Measurements from ENCODE around the gene C1QTNF2. TPM values are rescaled to one million over a fixed set of nuclear protein-coding genes. Genes with fewer than 3 reads are reported as not detected.

Gene C1QTNF2
- total and polyA plus RNA-seq, 4 donors, result 0.17 to 0.37 (median 0.23) TPM

DNA sequence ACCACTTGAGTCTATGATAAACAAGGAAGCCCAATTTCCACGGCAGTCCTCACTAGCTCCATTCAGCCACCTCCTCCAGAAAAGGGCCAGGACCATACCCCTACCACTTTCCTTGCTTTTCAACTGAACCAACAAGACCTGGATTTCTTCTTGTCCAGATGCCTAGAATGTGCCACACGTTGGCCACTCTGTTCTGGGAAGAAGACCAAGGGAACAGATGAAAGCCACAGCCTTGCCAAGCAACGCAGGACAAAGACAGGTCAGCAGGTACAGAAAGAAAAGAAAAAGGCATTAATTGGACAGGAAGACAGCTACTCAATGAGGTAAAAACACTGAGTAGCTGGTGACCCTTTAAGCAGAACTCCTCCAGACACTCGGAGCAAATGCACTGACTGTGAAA, 60.3 kb downstream of the C1QTNF2 start:
- H3K27ac ChIP-seq (ENCODE audit: low read depth in 1 of 2, low read length in 2 of 2), result no peak overlapping the region
- H3K4me3 ChIP-seq (ENCODE audit: low read depth in 1 of 3, low read length in 3 of 3), result no peak overlapping the region
- TF ChIP-seq, protein P1, sequence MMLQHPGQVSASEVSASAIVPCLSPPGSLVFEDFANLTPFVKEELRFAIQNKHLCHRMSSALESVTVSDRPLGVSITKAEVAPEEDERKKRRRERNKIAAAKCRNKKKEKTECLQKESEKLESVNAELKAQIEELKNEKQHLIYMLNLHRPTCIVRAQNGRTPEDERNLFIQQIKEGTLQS (IDR thresholded peaks at IDR 0.05), result no peak
- TF ChIP-seq HNF4A (conservative IDR thresholded peaks at IDR 0.05) (no peak), RXRA (IDR thresholded peaks at IDR 0.05) (no peak), JUND (IDR thresholded peaks at IDR 0.05) (no peak), SP1 (IDR thresholded peaks at IDR 0.05) (no peak), HNF4G (IDR thresholded peaks at IDR 0.05) (no peak), FOXA1 (IDR thresholded peaks at IDR 0.05) (no peak), GABPA (IDR thresholded peaks at IDR 0.05 in 1 of 2, conservative IDR thresholded peaks at IDR 0.05 in 1 of 2) (no peak), FOXA2 (IDR thresholded peaks at IDR 0.05) (no peak), TAF1 (conservative IDR thresholded peaks at IDR 0.05) (no peak)
- TF ChIP-seq, protein P2, sequence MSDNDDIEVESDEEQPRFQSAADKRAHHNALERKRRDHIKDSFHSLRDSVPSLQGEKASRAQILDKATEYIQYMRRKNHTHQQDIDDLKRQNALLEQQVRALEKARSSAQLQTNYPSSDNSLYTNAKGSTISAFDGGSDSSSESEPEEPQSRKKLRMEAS (IDR thresholded peaks at IDR 0.05), result no peak
- TF ChIP-seq, protein P3, sequence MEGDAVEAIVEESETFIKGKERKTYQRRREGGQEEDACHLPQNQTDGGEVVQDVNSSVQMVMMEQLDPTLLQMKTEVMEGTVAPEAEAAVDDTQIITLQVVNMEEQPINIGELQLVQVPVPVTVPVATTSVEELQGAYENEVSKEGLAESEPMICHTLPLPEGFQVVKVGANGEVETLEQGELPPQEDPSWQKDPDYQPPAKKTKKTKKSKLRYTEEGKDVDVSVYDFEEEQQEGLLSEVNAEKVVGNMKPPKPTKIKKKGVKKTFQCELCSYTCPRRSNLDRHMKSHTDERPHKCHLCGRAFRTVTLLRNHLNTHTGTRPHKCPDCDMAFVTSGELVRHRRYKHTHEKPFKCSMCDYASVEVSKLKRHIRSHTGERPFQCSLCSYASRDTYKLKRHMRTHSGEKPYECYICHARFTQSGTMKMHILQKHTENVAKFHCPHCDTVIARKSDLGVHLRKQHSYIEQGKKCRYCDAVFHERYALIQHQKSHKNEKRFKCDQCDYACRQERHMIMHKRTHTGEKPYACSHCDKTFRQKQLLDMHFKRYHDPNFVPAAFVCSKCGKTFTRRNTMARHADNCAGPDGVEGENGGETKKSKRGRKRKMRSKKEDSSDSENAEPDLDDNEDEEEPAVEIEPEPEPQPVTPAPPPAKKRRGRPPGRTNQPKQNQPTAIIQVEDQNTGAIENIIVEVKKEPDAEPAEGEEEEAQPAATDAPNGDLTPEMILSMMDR (IDR thresholded peaks at IDR 0.05; ENCODE audit: low read depth, low read length, missing input control), result no peak
- TF ChIP-seq, protein P4, sequence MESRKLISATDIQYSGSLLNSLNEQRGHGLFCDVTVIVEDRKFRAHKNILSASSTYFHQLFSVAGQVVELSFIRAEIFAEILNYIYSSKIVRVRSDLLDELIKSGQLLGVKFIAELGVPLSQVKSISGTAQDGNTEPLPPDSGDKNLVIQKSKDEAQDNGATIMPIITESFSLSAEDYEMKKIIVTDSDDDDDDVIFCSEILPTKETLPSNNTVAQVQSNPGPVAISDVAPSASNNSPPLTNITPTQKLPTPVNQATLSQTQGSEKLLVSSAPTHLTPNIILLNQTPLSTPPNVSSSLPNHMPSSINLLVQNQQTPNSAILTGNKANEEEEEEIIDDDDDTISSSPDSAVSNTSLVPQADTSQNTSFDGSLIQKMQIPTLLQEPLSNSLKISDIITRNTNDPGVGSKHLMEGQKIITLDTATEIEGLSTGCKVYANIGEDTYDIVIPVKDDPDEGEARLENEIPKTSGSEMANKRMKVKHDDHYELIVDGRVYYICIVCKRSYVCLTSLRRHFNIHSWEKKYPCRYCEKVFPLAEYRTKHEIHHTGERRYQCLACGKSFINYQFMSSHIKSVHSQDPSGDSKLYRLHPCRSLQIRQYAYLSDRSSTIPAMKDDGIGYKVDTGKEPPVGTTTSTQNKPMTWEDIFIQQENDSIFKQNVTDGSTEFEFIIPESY (IDR thresholded peaks at IDR 0.05), result no peak
- H3K9ac ChIP-seq (ENCODE audit: low read depth in 1 of 2, low read length in 2 of 2), result no peak overlapping the region
- peaks cover 0 to 11% (median 2%) of the 10 kb centered on the region in 4 donors for H3K4me1 ChIP-seq (ENCODE audit: control insufficient read depth in 4 of 4, insufficient read depth in 4 of 4, low read length in 3 of 4)
- H3K9me3 ChIP-seq (ENCODE audit: control insufficient read depth in 4 of 4, low read length in 3 of 4), result no peaks in the 10 kb centered on the region
- H3K27me3 ChIP-seq (ENCODE audit: control insufficient read depth in 4 of 4, insufficient read depth in 4 of 4, low read length in 3 of 4), result peaks cover 0 to 9% (median 2%) of the 10 kb centered on the region in 4 donors
- no peaks in the 10 kb centered on the region for H3K36me3 ChIP-seq (ENCODE audit: control insufficient read depth in 4 of 4, insufficient read depth in 3 of 4, low read depth in 1 of 4, low read length in 3 of 4)
- no peak for DNase-seq (ENCODE audit: low spot score)
- WGBS, result 78% methylated on average over 4 of the region's 4 CpGs

DNA sequence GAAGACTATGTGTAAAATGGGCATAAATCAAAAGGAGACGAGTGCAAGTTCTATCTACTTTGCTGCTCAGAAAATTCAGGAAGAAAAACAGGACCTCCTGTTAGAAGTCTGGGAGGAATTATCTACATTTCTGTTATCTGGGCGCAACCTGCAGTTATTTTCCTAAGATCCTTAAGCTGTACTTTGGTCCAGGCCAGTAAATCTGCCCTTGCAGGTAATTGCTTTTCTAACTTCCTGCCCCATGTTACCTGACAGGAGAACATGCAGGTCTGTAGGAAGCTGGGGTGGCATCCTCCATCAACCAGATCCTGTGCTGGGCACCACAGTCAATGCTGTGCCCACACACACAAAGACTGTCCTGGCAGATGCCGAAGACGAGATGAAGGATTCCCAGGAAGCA, 63.7 kb downstream of the C1QTNF2 start:
- TF ChIP-seq FOXA1 (IDR thresholded peaks at IDR 0.05) (no peak), RXRA (IDR thresholded peaks at IDR 0.05) (no peak), RAD21 (IDR thresholded peaks at IDR 0.05) (no peak), HNF4G (IDR thresholded peaks at IDR 0.05) (no peak), JUND (IDR thresholded peaks at IDR 0.05) (no peak), SP1 (IDR thresholded peaks at IDR 0.05) (no peak), EGR1 (IDR thresholded peaks at IDR 0.05; ENCODE audit: low read depth in 2 of 2) (no peak), HNF4A (conservative IDR thresholded peaks at IDR 0.05) (no peak), GABPA (IDR thresholded peaks at IDR 0.05 in 1 of 2, conservative IDR thresholded peaks at IDR 0.05 in 1 of 2) (no peak), FOXA2 (IDR thresholded peaks at IDR 0.05) (no peak), TAF1 (conservative IDR thresholded peaks at IDR 0.05) (no peak)
- TF ChIP-seq, protein P1 (IDR thresholded peaks at IDR 0.05), result no peak
- TF ChIP-seq, protein P3 (IDR thresholded peaks at IDR 0.05; ENCODE audit: low read depth, low read length, missing input control), result no peak
- TF ChIP-seq, protein P5, sequence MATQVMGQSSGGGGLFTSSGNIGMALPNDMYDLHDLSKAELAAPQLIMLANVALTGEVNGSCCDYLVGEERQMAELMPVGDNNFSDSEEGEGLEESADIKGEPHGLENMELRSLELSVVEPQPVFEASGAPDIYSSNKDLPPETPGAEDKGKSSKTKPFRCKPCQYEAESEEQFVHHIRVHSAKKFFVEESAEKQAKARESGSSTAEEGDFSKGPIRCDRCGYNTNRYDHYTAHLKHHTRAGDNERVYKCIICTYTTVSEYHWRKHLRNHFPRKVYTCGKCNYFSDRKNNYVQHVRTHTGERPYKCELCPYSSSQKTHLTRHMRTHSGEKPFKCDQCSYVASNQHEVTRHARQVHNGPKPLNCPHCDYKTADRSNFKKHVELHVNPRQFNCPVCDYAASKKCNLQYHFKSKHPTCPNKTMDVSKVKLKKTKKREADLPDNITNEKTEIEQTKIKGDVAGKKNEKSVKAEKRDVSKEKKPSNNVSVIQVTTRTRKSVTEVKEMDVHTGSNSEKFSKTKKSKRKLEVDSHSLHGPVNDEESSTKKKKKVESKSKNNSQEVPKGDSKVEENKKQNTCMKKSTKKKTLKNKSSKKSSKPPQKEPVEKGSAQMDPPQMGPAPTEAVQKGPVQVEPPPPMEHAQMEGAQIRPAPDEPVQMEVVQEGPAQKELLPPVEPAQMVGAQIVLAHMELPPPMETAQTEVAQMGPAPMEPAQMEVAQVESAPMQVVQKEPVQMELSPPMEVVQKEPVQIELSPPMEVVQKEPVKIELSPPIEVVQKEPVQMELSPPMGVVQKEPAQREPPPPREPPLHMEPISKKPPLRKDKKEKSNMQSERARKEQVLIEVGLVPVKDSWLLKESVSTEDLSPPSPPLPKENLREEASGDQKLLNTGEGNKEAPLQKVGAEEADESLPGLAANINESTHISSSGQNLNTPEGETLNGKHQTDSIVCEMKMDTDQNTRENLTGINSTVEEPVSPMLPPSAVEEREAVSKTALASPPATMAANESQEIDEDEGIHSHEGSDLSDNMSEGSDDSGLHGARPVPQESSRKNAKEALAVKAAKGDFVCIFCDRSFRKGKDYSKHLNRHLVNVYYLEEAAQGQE (IDR thresholded peaks at IDR 0.05), result no peak
- peaks cover 0 to 2% (median under 1%) of the 10 kb centered on the region in 4 donors for H3K4me1 ChIP-seq (ENCODE audit: control insufficient read depth in 4 of 4, insufficient read depth in 4 of 4, low read length in 3 of 4)
- peaks cover 0 to 9% (median 1%) of the 10 kb centered on the region in 4 donors for H3K27me3 ChIP-seq (ENCODE audit: control insufficient read depth in 4 of 4, insufficient read depth in 4 of 4, low read length in 3 of 4)
- DNase-seq (ENCODE audit: low spot score), result no peak
- no peak overlapping the region for H3K9ac ChIP-seq (ENCODE audit: low read depth in 1 of 2, low read length in 2 of 2)
- no peaks in the 10 kb centered on the region for H3K36me3 ChIP-seq (ENCODE audit: control insufficient read depth in 4 of 4, insufficient read depth in 3 of 4, low read depth in 1 of 4, low read length in 3 of 4)
- H3K9me3 ChIP-seq (ENCODE audit: control insufficient read depth in 4 of 4, low read length in 3 of 4), result no peaks in the 10 kb centered on the region
- 81% methylated on average over 4 of the region's 4 CpGs for WGBS
- no peak overlapping the region for H3K4me3 ChIP-seq (ENCODE audit: low read depth in 1 of 3, low read length in 3 of 3)
- no peak overlapping the region for H3K27ac ChIP-seq (ENCODE audit: low read depth in 1 of 2, low read length in 2 of 2)
